CD14-positive monocyte (primary cell): Measurements from ENCODE around the gene SF1. TPM values are rescaled to one million over a fixed set of nuclear protein-coding genes. Genes with fewer than 3 reads are reported as not detected.

Source experiments
- DNase-seq, 3 donors: peaks; one replicate each; pipeline ENCODE4 v3.0.0-alpha.2; 2011 to 2022
- H2AFZ ChIP-seq: 2 replicates; pipeline ENCODE4 v1.6.0; 2012; ENCODE audit warnings: mild to moderate bottlenecking, low read depth, low read length, inconsistent platforms; ENCODE audit not compliant: insufficient read depth, poor library complexity, severe bottlenecking
- H3K27ac ChIP-seq, 2 donors: 1 replicate in 1 of 2; 2 replicates in 1 of 2; pipeline ENCODE4 v1.5.1; 2012 to 2013; ENCODE audit warnings: low read length in 2 of 2, control low read depth in 1 of 2, inconsistent platforms in 1 of 2, low read depth in 1 of 2, mild to moderate bottlenecking in 1 of 2
- H3K27me3 ChIP-seq, 2 donors: one replicate each; pipeline versions ENCODE4 v1.6.0 to v1.6.1; 2011 to 2013; ENCODE audit warnings: low read length in 2 of 2; ENCODE audit not compliant: control insufficient read depth in 2 of 2, insufficient read depth in 2 of 2
- H3K36me3 ChIP-seq, 2 donors: replicated peaks in 1 of 2; 1 replicate in 1 of 2; 2 replicates in 1 of 2; pipeline versions ENCODE4 v1.5.1 to v1.6.1; 2012 to 2013; ENCODE audit warnings: low read length in 2 of 2, control low read depth in 1 of 2, inconsistent platforms in 1 of 2, mild to moderate bottlenecking in 1 of 2; ENCODE audit not compliant: insufficient read depth in 2 of 2, control insufficient read depth in 1 of 2
- H3K4me1 ChIP-seq, 2 donors: 1 replicate in 1 of 2; 2 replicates in 1 of 2; pipeline versions ENCODE4 v1.5.1 to v1.6.1; 2012 to 2013; ENCODE audit warnings: low read length in 2 of 2, control low read depth in 1 of 2, inconsistent platforms in 1 of 2, mild to moderate bottlenecking in 1 of 2, moderate library complexity in 1 of 2; ENCODE audit not compliant: insufficient read depth in 2 of 2, control insufficient read depth in 1 of 2
- H3K4me2 ChIP-seq: replicated peaks from 2 replicates; pipeline ENCODE3; 2012; ENCODE audit warnings: low read length, moderate library complexity, mild to moderate bottlenecking; ENCODE audit not compliant: poor library complexity, severe bottlenecking; ENCODE audit errors: extremely low read depth
- H3K4me3 ChIP-seq, 3 experiments: fragments of 200-600 bp in 1 of 3; sonication (generic) in 1 of 3; replicated peaks in 1 of 3; 1 replicate in 2 of 3; 2 replicates in 1 of 3; pipeline ENCODE4 v1.5.1; 2011 to 2013; ENCODE audit warnings: low read length in 3 of 3, mild to moderate bottlenecking in 3 of 3, control low read depth in 2 of 3, low read depth in 2 of 3, inconsistent platforms in 1 of 3, moderate library complexity in 1 of 3
- H3K79me2 ChIP-seq: 2 replicates; pipeline ENCODE4 v1.6.0; 2012; ENCODE audit warnings: mild to moderate bottlenecking, control low read depth, inconsistent platforms, low read length, moderate library complexity; ENCODE audit not compliant: insufficient read depth
- H3K9ac ChIP-seq: 2 replicates; pipeline ENCODE4 v1.6.0; 2017; ENCODE audit warnings: low read length, mild to moderate bottlenecking; ENCODE audit not compliant: insufficient read depth, poor library complexity, severe bottlenecking
- H3K9me3 ChIP-seq, 2 donors: replicated peaks in 1 of 2; 1 replicate in 1 of 2; 2 replicates in 1 of 2; pipeline versions ENCODE4 v1.5.1 to v1.6.1; 2012 to 2013; ENCODE audit warnings: low read length in 2 of 2, control low read depth in 1 of 2; ENCODE audit not compliant: control insufficient read depth in 1 of 2, insufficient read depth in 1 of 2
- H4K20me1 ChIP-seq: 2 replicates; pipeline ENCODE4 v1.6.0; 2012; ENCODE audit warnings: mild to moderate bottlenecking, low read length, control low read depth, moderate library complexity; ENCODE audit not compliant: insufficient read depth
- H3K27ac Mint-ChIP-seq, 7 donors: one replicate each; pipeline ENCODE4 v1.8.0; 2020; ENCODE audit warnings: mild to moderate bottlenecking in 7 of 7, mixed read lengths in 7 of 7, moderate library complexity in 6 of 7, inconsistent platforms in 2 of 7
- H3K27me3 Mint-ChIP-seq, 3 donors: one replicate each; pipeline ENCODE4 v1.8.0; 2021 to 2022; ENCODE audit warnings: low read depth in 3 of 3, mild to moderate bottlenecking in 3 of 3, mixed read lengths in 3 of 3, moderate library complexity in 3 of 3, inconsistent platforms in 1 of 3
- H3K36me3 Mint-ChIP-seq, 2 donors: one replicate each; pipeline ENCODE4 v1.8.0; 2020; ENCODE audit warnings: mixed read lengths in 2 of 2, inconsistent platforms in 1 of 2, mild to moderate bottlenecking in 1 of 2
- H3K4me1 Mint-ChIP-seq: one replicate; pipeline ENCODE4 v1.8.0; 2020; ENCODE audit warnings: mild to moderate bottlenecking, mixed read lengths
- H3K4me3 Mint-ChIP-seq, 2 donors: one replicate each; pipeline ENCODE4 v1.8.0; 2020; ENCODE audit warnings: mild to moderate bottlenecking in 2 of 2, mixed read lengths in 2 of 2, moderate library complexity in 1 of 2
- H3K9me3 Mint-ChIP-seq, 7 donors: one replicate each; pipeline ENCODE4 v1.8.0; 2020 to 2022; ENCODE audit warnings: mixed read lengths in 7 of 7, mild to moderate bottlenecking in 6 of 7, moderate library complexity in 6 of 7, inconsistent platforms in 2 of 7
- WGBS: methylation state at CpG from one replicate; pipeline ENCODE4 v1.1.5; 2013; ENCODE audit warnings: missing lambda C conversion rate; ENCODE audit not compliant: insufficient coverage; 5-methylcytosine and 5-hydroxymethylcytosine counted together
- intact Hi-C, 2 donors: fragments of 100-400 bp; cut with micrococcal nuclease; formaldehyde crosslinking; loops; one replicate each; pipeline versions ENCODE4 v1.15.0 to v1.15.1; 2023
- polyA plus RNA-seq, 3 donors: library from polyadenylated mRNA; depleted of rRNA in 1 of 3; unstranded in 2 of 3; stranded (reverse) in 1 of 3; fragments of 300-500 nt in 2 of 3; fragments of >200 nt in 1 of 3; fragmentation: Illumina TruSeq in 2 of 3; gene quantifications; 1 replicate in 2 of 3; 2 replicates in 1 of 3; pipeline ENCODE4 v1.2.3, GENCODE V29; 2012 to 2021
- TF ChIP-seq, protein P1 (sequence below): fragments of 200-600 bp; IDR thresholded peaks from one replicate; pipeline ENCODE4 v1.8.0; 2022; ENCODE audit warnings: antibody characterized with exemption, mild to moderate bottlenecking

The SF1 gene
- polyA plus RNA-seq, 3 donors: 31.6 to 302 (median 47.7) TPM

DNA sequence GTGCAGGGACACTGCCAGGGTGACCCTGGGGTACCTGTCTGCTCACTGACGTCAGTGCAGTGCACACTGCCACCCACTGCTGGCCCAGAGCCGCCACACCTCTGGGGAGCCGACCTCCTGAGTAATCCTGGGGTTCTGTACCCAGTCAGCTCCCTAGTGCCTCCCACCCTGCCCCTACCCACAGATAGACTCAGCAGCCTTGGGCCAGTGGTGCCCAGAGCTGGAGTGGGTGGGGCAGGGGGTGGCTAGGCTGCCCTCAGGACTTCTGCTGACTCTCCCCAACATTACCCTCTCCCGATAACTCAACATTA is 61.1 kb downstream of the SF1 start:
- Mint-ChIP-seq H3K9me3 (peaks cover 0 to 13% (median 6%) of the 10 kb centered on the region in 7 donors), H3K27ac (peak overlapping the region in 1 of 7 donors; percentile 37), H3K4me1 (peaks cover 3% of the 10 kb centered on the region), H3K27me3 (peaks cover 59 to 82% (median 61%) of the 10 kb centered on the region in 3 donors), H3K4me3 (no peak overlapping the region), H3K36me3 (peaks cover 2 to 3% of the 10 kb centered on the region in 2 donors)
- Histone ChIP-seq H3K27ac (no peak overlapping the region), H3K27me3 (peaks cover 20 to 66% of the 10 kb centered on the region in 2 donors), H3K9me3 (peaks cover 0 to 9% of the 10 kb centered on the region in 2 donors), H3K36me3 (no peaks in the 10 kb centered on the region), H3K4me2 (no peak overlapping the region), H4K20me1 (no peaks in the 10 kb centered on the region), H3K79me2 (no peaks in the 10 kb centered on the region), H3K9ac (no peak overlapping the region), H3K4me3 (no peak overlapping the region), H3K4me1 (peaks cover 3 to 11% of the 10 kb centered on the region in 2 donors), H2AFZ (no peak overlapping the region)
- whole genome bisulfite sequencing: 75% methylated on average over 2 of the region's 4 CpGs
- intact Hi-C loops: no loop called here
- TF ChIP-seq, protein P1, sequence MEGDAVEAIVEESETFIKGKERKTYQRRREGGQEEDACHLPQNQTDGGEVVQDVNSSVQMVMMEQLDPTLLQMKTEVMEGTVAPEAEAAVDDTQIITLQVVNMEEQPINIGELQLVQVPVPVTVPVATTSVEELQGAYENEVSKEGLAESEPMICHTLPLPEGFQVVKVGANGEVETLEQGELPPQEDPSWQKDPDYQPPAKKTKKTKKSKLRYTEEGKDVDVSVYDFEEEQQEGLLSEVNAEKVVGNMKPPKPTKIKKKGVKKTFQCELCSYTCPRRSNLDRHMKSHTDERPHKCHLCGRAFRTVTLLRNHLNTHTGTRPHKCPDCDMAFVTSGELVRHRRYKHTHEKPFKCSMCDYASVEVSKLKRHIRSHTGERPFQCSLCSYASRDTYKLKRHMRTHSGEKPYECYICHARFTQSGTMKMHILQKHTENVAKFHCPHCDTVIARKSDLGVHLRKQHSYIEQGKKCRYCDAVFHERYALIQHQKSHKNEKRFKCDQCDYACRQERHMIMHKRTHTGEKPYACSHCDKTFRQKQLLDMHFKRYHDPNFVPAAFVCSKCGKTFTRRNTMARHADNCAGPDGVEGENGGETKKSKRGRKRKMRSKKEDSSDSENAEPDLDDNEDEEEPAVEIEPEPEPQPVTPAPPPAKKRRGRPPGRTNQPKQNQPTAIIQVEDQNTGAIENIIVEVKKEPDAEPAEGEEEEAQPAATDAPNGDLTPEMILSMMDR: no peak
- DNase-seq: no peak

DNA sequence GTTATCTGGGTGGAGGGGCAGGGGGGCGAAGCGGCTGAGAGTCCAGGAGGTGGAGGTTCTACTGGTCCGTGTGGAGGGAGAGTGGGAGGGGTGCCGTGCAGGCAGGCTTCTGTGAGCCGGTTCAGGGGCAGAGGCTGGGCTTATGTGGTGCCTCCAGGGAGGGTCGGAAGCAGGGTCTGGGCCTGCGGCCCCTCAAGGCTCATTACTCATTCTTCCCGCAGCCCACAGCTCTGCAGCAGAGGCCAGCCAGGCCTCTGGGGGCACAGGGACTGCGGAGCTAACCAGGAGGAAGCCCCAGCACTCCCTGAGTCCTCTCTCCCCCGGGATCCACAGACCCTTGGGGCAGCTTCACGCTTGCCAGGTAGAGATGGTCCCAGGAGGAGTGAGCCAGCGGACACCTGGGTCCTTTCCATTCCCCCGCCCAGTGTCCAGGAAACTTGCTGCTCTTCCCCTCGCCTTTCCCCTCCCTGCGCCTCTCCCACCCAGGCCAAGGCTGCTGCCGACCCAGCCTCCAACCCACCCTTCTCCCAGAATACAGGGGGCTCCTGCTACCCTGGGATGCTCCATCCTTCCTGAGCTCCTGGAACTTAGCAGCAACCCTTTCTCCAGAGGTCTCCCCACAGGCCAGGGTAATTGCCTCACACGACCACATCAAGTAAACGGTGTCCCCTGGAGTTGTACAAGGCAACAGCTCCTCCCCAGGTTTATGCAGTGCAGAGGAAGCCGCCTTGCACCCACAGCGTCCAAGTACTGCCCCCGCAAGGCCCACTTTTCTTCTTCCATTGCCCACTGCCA is 61.7 kb downstream of the SF1 start:
- H3K27me3 Mint-ChIP-seq: peaks cover 59 to 82% (median 62%) of the 10 kb centered on the region in 3 donors
- intact Hi-C loops: no loop called here
- DNase-seq: no peak

More for the DNA sequence above, 61.7 kb downstream of the SF1 start:
- H3K4me3 ChIP-seq: no peak overlapping the region
- H3K36me3 ChIP-seq: no peaks in the 10 kb centered on the region
- Mint-ChIP-seq H3K36me3 (peaks cover 6% of the 10 kb centered on the region in 2 donors), H3K4me3 (peak overlapping the region in 1 of 2 donors; percentile 55), H3K9me3 (peaks cover 0 to 15% (median 9%) of the 10 kb centered on the region in 7 donors), H3K27ac (peak overlapping the region in 1 of 7 donors; percentile 40), H3K4me1 (peaks cover 9% of the 10 kb centered on the region)
- TF ChIP-seq, protein P1: no peak
- no peaks in the 10 kb centered on the region for H4K20me1 ChIP-seq
- H3K4me2 ChIP-seq: no peak overlapping the region
- no peak overlapping the region for H3K27ac ChIP-seq
- H3K4me1 ChIP-seq: peaks cover 8 to 14% of the 10 kb centered on the region in 2 donors
- H3K9me3 ChIP-seq: peaks cover 0 to 12% of the 10 kb centered on the region in 2 donors
- no peak overlapping the region for H3K9ac ChIP-seq
- H3K27me3 ChIP-seq: peaks cover 24 to 66% of the 10 kb centered on the region in 2 donors
- H2AFZ ChIP-seq: no peak overlapping the region
- 48% methylated on average over 19 of the region's 21 CpGs for WGBS
- H3K79me2 ChIP-seq: no peaks in the 10 kb centered on the region
